Islet precursor cell (in vitro differentiated cells): ENCODE data around the gene CALD1.

Experiments used
- DNase-seq: peaks from one replicate; pipeline ENCODE4 v3.0.0-alpha.2; 2018

Gene CALD1

GRCh38 chr7:134900166-134900982, 120.9 kb downstream of the CALD1 start:
- DNase-seq = no peak

GRCh38 chr7:134901389-134902020, 122.1 kb downstream of the CALD1 start:
- DNase-seq = no peak

- DNase-seq = no peak
These were observed 122.6 kb downstream of the CALD1 start for GRCh38 chr7:134902058-134902457.

- DNase-seq = no peak
These were observed 123.8 kb downstream of the CALD1 start for GRCh38 chr7:134903073-134903790.

GRCh38 chr7:134905375-134905774, 125.9 kb downstream of the CALD1 start:
- DNase-seq = no peak

- no peak for DNase-seq
These were observed 127.6 kb downstream of the CALD1 start for GRCh38 chr7:134907000-134907399.

- no peak for DNase-seq
These were observed 128.2 kb downstream of the CALD1 start for GRCh38 chr7:134907639-134908038.

GRCh38 chr7:134908289-134908688, 128.9 kb downstream of the CALD1 start:
- no peak for DNase-seq

GRCh38 chr7:134910214-134910890, 130.9 kb downstream of the CALD1 start:
- DNase-seq = no peak

GRCh38 chr7:134910968-134911367, 131.5 kb downstream of the CALD1 start:
- DNase-seq = no peak

- no peak for DNase-seq
These were observed 136.9 kb downstream of the CALD1 start for GRCh38 chr7:134916171-134916883.

- DNase-seq = no peak
These were observed 139.8 kb downstream of the CALD1 start for GRCh38 chr7:134919240-134919641.

GRCh38 chr7:134920026-134920753, 140.8 kb downstream of the CALD1 start:
- DNase-seq = no peak

- no peak for DNase-seq
These were observed 143.6 kb downstream of the CALD1 start for GRCh38 chr7:134922720-134923704.

GRCh38 chr7:134925766-134926165, 146.3 kb downstream of the CALD1 start:
- DNase-seq = no peak

- no peak for DNase-seq
These were observed 147.0 kb downstream of the CALD1 start for GRCh38 chr7:134926396-134926795.

GRCh38 chr7:134927076-134927475, 147.6 kb downstream of the CALD1 start:
- DNase-seq = no peak

GRCh38 chr7:134927723-134928122, 148.3 kb downstream of the CALD1 start:
- no peak for DNase-seq

GRCh38 chr7:134928554-134928953, 149.1 kb downstream of the CALD1 start:
- DNase-seq = no peak

- DNase-seq = no peak
These were observed 152.1 kb downstream of the CALD1 start for GRCh38 chr7:134931487-134931886.
